Bone marrow (tissue), 2 donors: ENCODE measurements around the gene CAVIN2.

Experiments used
- DNase-seq, 2 donors: peaks; one replicate each; lab custom pipeline; 2025; lab: John Stamatoyannopoulos, UW

The CAVIN2 gene

GRCh38 chr2:191864628-191865374, 17.9 kb upstream of the CAVIN2 start:
- DNase-seq, result no peak

- no peak for DNase-seq
Measured at GRCh38 chr2:191863988-191864387, 17.1 kb upstream of the CAVIN2 start.

GRCh38 chr2:191862156-191862775, 15.4 kb upstream of the CAVIN2 start:
- DNase-seq, result no peak

- no peak for DNase-seq
Measured at GRCh38 chr2:191860760-191861466, 14.0 kb upstream of the CAVIN2 start.

- DNase-seq, result no peak
Measured at GRCh38 chr2:191859681-191860080, 12.8 kb upstream of the CAVIN2 start.

- DNase-seq, result no peak
Measured at GRCh38 chr2:191857886-191858285, 11.0 kb upstream of the CAVIN2 start.

- peak in 1 of 2 donors; percentile 24 for DNase-seq
Measured at GRCh38 chr2:191857259-191857805, 10.4 kb upstream of the CAVIN2 start.

- DNase-seq, result no peak
Measured at GRCh38 chr2:191856111-191856876, 9.4 kb upstream of the CAVIN2 start.

GRCh38 chr2:191855382-191855781, 8.5 kb upstream of the CAVIN2 start:
- DNase-seq, result no peak

GRCh38 chr2:191854382-191855372, 7.8 kb upstream of the CAVIN2 start:
- DNase-seq, result no peak

- DNase-seq, result no peak
Measured at GRCh38 chr2:191853843-191854242, 7.0 kb upstream of the CAVIN2 start.

GRCh38 chr2:191851158-191851557, 4.3 kb upstream of the CAVIN2 start:
- DNase-seq, result no peak

GRCh38 chr2:191848771-191849767, 2.2 kb upstream of the CAVIN2 start:
- DNase-seq, result no peak

GRCh38 chr2:191847764-191848163, 876 bp upstream of the CAVIN2 start:
- no peak for DNase-seq

- no peak for DNase-seq
Measured at GRCh38 chr2:191845876-191846514, 893 bp downstream of the CAVIN2 start.

- DNase-seq, result no peak
Measured at GRCh38 chr2:191845248-191845715, 1.6 kb downstream of the CAVIN2 start.

- no peak for DNase-seq
Measured at GRCh38 chr2:191844706-191845105, 2.2 kb downstream of the CAVIN2 start.

GRCh38 chr2:191840921-191841320, 6.0 kb downstream of the CAVIN2 start:
- DNase-seq, result no peak
